D341Med (cell line): ENCODE data around the gene OVCH1.
A peak's percentile ranks its signal among the peaks of the same experiment; 100 is the strongest.

ENCODE experiments used
- DNase-seq: peaks from one replicate; pipeline ENCODE4 v3.0.0; 2012; ENCODE audit warnings: low spot score

The OVCH1 gene, protein sequence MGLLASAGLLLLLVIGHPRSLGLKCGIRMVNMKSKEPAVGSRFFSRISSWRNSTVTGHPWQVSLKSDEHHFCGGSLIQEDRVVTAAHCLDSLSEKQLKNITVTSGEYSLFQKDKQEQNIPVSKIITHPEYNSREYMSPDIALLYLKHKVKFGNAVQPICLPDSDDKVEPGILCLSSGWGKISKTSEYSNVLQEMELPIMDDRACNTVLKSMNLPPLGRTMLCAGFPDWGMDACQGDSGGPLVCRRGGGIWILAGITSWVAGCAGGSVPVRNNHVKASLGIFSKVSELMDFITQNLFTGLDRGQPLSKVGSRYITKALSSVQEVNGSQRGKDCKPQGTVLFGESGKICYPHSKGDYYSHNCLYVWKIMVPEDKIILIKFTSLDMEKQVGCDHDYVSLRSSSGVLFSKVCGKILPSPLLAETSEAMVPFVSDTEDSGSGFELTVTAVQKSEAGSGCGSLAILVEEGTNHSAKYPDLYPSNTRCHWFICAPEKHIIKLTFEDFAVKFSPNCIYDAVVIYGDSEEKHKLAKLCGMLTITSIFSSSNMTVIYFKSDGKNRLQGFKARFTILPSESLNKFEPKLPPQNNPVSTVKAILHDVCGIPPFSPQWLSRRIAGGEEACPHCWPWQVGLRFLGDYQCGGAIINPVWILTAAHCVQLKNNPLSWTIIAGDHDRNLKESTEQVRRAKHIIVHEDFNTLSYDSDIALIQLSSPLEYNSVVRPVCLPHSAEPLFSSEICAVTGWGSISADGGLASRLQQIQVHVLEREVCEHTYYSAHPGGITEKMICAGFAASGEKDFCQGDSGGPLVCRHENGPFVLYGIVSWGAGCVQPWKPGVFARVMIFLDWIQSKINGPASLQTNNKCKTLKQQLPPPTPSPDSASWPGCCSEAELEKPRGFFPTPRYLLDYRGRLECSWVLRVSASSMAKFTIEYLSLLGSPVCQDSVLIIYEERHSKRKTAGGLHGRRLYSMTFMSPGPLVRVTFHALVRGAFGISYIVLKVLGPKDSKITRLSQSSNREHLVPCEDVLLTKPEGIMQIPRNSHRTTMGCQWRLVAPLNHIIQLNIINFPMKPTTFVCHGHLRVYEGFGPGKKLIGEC

DNA sequence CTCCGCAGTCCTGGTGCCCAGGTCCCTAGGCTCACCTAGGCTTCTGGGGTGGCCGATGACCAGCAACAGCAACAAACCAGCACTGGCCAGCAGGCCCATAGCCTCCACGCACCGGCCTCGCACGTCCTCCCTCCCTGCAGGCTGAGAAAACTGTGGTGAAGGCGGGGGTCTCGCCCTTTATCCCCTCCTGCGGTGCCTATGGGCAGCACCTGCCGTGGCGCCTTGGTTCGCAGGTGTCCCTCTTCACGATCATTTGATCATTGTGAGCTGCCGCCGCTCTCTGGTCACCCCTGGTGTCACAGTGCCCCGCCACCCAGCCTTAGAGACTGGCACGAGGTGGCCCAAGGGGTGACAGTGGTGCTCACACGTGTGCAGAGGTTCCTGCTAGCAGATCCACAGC is at the start of gene OVCH1:
OVCH1 (minus strand) TSS at position 99 of the 400 bp plus-strand sequence; CDS start at position 99, 0 bp downstream.
- no peak for DNase-seq

DNA sequence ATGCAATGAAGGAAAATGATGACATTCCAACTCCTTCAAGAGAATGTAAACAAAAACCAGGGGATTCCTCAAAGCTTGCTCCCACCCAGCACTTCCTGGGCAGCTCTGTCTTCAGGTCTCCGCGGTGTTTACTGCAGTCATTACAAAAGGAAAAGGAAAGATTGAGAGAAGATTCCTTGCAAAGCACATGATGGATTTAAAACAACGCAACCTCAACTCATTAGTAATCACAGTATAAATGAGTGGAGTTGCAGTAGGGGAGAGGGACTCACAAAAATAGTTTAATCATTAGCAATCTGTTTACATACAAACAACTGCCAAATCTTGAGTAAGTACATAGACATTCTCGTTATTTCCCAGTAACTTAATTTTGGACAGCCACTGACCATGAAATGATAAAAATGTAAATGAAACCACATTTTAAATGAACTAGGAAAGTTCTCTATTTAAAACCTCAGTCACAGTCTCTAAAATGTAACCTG is 49.7 kb upstream of the OVCH1 start:
- DNase-seq = no peak

DNA sequence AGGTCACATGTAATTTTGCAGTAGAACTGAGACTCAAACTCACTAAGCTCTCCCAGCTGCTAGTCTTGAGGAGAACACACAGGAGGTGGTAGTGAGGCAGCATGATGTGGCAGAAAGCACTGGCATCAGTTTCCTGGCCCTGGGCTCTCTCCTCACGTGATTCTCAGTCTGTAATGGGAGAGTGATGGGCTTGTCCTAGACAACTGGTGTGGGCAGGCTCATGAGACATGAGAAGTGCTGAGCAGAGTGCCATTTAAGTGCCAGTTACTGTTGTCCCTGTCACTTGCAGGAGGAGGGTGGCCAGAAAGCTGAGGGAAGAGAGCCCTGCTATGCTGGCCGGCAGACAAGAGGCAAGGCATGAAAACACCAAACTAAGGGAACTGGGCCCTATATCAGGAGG is 48.5 kb upstream of the OVCH1 start:
- no peak for DNase-seq

DNA sequence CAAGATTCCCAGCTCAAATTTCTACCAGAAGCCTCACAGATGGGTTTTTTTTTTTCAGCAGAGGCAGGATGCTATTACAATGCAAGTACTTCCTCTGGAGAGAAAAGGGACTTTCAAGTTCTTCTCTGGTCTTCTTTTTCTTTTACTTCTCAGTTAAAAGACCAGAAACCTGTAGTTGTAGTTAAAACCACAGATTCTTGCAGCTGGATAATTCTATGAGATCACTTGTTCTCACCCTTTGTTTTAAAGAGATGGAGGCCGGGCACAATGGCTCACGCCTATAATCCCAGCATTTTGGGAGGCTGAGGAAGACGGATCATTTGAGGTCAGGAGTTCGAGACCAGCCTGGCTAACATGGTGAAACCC is 47.6 kb upstream of the OVCH1 start:
- DNase-seq = no peak

DNA sequence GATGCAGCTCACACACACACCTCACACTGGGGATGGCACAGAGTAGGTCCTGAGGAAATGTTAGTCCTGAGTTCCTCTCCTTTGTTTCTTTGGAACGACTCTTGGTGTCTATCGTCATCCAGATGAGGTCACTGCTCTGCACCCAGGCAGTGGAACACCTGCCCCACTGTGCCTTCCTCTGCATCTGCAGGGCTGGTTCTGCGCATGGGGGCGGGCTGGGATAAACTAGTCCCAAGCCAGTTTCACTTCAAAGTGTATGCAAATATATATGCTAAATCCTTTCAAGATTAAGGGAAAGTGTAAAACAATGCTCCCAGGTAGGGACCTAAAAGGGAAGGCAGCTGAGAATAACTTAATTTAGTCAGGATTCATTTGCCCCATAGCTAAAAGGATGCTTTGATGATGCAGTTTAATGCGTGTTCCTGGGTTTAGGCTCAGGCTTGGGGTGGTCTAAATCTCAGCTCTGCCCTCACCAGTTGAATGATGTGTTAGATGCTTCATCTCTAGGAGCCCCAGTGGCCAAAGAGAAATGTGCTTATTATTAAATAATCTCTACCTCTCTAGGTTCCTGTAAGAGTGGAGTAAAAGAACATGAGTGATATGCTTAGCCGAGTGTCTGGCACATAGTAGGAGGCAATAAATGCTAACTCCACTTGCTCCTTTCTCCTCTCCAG is 47.1 kb upstream of the OVCH1 start:
- DNase-seq = no peak

DNA sequence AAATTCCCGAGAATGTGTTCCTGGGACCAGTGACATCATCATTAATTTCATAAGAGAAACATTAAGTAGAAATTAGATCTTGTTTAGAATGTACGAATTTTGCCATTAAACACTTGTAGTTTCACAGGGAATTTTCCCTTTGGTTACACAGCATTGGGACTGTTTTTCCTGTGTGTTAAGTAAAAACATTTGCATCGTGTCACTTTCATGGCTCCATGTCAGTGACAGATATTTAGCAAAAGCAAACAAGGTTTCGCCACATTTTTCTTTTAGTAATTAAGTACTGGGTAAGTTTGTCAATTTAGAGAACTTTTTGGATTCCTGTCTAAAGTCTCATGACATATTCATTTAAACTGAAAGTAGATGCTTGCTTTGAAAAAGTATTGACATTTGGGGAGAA is 45.5 kb upstream of the OVCH1 start:
- no peak for DNase-seq

DNA sequence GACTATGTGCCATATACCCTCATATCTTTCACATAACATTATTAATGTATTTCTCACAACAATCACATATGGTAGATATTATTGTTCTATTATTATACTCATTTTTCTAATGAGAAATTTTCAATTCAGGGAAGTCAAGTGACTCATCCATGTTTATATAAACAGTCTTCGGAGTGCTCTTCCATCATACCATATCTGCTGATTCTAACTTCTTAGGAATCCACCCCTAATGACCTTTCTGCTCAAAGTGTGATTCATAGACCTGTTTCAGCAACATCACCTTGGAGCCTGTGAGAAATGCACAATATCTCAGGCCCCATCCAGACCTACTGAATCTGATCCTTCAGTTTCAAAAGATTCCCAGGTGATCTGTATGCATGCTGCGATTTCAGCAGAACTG is 39.8 kb upstream of the OVCH1 start:
- no peak for DNase-seq

DNA sequence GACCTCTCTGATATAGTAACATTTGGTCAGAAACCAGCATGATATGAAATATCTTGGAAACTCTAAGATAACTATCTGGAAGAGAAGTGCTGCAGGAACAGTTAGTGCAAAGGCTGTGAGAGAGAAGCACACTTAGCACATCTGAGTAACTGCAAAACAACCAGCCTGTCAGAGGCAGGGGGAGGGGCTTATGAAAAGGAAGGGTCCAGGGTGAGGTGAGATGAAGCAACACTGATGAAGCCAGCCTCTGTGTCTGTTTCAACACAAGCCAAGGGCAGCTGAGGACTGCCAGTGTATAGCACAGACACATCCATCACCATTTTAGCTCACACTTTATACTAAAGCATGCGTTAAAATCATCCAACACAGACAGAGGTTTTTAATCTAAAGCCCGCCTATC is 37.4 kb upstream of the OVCH1 start:
- no peak for DNase-seq

DNA sequence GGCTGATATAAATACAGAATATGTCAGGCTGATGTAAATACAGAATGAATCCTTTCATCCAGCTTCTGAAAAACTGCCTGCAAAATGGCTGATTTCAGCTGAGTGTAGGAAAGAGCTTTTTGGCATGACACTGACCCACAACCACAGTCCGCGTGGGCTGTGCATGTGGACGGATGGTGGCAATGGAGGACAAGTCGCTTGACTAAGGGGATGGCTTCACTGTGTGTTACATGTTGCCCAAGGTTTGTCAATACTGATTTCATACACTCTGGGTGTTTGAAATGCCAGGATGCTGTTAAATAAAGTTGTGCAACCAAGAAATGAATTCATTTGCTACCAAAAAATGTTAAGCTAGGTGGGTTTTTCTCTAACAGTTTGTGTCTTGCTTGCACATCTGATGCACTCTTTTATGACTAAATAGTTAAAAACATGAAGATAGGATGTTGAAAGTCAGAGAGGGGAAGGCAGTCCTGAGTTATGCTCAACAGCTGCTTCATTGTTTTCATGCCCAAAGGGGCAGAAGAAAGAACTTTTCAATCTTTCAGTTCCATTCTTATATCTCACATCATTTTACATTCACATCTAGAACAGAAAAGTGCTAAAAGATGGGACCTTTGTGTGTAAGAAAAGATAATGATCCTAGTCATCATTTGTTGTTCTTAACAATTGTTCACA is 36.5 kb upstream of the OVCH1 start:
- DNase-seq = no peak

DNA sequence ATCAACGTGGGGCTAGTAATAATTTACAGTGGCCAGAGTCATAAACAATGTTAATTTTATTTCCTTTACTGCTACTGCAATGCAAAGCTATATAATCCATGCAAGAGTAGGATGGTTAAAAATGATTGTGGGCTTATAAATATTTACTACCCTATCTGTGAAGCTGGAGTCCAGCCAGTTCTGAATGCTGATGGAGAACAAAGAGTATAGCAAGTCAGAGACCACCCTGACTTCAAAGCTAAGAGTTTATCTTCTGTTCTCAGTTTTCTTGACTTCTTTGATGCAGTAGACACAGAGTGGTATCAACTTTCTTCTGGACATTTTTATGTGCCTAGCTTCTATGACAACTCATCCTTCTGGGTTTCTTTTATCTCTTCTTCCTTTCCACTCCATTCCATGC is 34.0 kb upstream of the OVCH1 start:
- no peak for DNase-seq

DNA sequence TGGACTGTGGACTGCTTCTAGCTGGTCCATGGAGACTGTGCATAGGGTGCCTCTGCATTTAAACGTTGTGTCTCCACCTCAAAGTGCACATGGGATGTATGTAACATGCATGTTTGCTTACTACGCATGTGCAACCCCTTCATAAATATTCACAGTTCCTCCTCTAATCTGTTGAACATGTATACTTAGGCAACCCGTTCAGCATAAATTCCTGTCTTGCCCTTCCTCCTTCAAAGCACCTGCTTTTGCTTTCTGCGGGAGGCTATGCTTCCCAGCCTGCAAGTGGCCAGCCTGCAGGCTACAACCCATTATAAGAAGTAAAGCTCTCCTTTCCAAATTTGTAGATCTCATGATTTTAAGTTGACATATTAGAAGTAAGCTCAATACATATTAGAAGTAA is 33.0 kb upstream of the OVCH1 start:
- no peak for DNase-seq

DNA sequence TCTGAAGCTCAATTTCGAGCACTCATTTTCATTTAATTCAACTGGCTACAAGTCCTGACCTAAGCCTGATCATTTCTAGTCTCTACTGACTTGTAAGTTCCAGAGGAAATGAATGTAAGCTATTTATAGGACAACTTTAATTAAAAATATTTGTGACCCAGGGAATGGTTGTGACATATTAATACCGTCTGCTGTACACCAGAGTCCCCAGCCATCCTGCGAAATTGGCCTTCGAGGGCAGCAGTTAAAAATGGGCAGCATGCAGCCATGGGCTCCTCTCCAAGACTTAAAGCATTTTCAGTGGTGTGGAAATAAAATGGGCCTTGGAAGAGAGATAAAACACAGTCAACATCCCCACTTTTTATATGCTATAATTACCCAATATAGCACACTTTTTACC is 30.7 kb upstream of the OVCH1 start:
- DNase-seq = no peak

DNA sequence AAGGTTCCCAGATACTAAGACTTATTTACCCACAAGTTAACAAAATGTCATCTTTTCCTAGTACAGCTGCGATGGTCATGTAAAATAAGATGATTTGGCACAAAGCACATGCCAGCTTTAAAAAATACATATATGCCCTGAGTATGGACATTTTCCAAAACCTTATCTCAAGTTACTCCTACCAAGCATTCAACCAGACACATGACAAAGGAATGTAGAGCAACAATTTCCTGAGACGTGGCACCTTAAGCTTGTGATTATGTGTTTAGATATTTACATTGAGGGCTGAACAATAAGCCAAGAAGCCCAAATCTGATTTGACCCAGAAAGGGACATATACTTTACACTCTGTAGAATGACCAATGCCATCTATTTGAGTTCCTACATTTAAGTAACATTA is 24.5 kb upstream of the OVCH1 start:
- no peak for DNase-seq

DNA sequence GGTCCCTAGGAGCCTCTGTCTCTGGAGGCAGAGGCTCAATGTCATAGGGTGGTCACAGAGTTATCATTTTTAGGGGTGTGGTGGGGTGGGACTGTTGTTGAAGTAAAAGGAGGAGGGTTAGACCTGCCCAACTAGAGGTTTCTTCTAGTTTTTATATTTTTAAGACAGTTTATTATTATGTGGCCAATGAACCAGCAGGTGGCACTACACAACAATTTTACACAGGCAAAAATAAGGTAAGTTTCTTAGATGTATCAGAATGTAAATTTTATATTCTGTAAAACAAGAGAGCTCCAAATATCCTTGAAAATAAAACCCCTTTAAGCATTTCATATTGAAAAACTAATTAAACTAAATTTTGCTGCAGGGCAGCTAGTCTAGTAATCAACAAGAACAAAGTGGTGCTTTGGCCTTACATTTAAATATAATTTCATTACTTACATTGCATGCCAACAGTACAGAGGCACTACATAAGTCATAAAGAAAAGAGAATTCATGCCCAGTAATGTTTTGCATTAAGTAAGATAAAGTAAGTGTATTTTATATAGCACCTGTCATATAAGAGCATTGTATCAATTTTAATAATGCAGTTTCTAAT is 22.2 kb upstream of the OVCH1 start:
- peak; percentile 39 for DNase-seq

DNA sequence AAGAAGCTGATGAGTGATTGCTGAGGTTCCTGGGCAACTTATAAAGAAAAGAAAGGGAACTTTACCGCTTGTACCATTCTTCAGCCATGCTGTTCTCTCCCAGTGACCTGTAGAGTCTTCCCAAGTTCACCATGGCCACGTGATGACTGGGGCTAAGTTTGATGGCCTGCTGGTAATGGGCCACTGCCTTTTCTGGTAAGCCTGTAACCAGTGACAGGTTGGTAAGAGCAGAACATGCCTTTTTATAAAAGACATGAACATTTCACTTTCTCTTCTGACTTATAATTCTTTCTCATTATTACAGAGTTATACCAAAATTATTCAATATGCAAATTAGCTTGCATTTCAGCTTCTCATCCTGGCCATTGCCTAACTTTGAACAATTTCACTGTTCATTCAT is 20.9 kb upstream of the OVCH1 start:
- DNase-seq = no peak

DNA sequence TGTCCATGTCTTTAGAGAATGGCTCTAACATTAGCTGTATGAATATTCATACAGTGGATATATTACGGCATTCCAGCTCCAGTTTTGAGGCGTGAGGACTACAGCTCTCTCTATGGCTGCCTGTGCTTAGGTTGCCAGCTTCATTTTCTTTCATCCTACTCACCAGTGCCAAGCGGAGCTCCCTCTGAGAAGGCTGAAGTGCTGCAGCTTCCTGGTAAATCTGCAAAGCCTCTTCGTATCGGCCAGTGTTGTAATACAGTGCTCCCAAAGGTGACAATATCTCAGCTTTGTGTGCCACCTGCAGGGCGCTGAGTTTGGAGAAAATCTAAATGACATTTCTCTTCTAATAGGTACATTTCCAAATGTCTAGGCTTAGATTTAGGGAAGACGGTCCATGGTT is 19.8 kb upstream of the OVCH1 start:
- DNase-seq = peak; percentile 17

DNA sequence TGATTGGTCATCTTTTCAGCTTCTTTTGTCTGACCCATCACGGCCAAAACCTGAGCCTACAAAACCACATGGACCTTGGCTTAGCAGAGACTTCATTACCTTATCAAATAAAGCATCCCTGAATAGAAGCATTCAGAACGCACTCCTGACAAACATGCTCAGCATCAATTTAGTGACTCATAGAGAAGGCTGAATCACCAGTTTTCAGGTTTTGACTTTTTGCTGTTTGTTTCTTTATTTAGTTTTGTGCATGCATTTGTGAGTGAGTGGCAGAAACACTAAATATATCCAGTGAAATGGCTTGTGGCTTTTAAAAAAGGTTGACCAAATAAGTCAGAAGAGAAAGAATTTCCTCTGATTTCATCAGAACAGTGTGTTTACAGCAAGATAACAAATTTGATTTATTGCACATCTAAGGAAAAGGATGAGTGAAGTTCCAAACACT is 19.0 kb upstream of the OVCH1 start:
- DNase-seq = no peak

DNA sequence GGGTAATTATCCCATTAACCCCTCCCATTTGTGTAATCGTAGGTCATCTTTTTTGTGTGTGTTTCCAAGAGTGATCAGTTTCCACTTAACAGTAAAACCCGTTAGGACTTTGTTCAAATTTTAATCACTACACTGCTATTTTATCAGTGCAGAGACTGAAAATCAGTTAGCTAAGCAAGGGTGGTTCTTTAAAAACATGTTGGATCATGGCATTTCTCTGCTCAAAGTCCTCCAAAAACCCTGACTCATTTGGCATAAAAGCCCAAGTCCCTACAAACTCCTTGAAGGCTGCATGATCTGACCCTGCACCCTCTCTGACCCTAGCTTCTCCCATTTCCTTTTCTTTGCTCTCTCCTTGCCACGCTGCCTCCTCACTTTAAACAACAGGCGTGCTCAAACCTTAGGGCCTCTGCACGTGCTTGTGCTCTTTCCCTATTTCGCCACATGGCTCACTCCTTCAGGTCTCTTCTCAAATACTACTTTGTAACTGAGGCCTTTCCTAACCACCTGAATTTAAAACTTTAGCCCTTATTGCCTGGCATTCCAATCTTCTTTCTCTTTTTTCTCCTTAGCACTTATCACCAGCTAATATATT is 13.2 kb upstream of the OVCH1 start:
- DNase-seq = no peak

DNA sequence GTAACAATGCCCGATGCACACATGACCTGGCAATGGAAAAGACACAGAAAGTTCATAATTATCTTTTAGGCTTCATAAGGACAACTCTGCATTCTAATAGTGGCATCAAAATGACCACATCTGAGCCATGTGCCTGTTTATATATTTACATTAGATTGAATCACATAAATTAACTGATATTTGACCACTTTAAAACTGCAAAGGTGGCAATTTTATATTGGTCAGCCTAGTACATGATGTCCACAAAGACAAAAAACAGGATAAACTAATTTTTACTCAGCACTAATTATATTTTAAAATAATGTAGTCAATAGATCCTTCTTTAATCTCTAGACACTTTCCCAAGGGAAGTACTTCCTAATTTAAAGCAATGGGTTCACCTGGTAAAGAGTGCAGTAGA is 12.0 kb upstream of the OVCH1 start:
- DNase-seq = no peak

DNA sequence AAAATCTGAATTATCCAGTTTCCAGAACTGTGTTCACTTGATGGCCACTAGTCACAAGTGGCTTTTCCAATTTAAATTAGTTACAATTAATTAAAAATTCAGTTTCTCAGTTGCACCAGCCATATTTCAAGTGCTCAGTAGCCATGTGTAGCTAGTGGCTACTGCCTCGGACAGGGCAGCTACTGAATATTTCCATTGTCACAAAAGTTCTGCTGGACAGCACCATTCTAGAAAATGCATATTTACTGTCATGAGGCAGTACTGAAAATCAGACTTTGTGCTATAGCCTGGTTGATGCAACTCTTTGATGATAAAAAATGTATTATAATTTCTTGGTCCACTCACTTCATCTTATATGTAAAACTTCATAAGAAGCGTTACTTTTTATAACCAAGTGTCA is 11.5 kb upstream of the OVCH1 start:
- no peak for DNase-seq

DNA sequence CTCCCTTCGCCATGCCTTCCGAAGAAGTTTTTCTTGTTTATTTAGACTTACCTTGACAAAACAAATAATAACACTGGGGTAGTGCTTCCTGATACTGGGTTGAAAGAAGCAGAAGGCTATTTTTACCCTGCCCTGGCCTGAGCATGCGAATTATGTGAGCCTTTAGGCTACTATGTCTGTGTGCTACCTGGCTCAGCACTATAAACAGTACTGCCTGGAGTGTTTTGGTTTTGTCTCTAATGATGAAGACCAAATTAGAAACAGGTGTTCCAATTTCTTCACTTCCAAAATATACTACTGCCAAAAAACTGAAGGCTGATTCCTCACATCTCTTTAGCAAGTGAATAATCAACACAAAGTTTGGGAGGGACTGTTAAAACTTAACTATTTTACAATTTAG is 7.6 kb upstream of the OVCH1 start:
- no peak for DNase-seq
